ENCODE results near the gene SRRM4. TPM values are rescaled to one million over a fixed set of nuclear protein-coding genes. Genes with fewer than 3 reads are reported as not detected.

Gene SRRM4
- total and polyA plus RNA-seq, 9 donors: 0.02 TPM; not detected in 6

- no peaks in the 10 kb centered on the region for H3K36me3 ChIP-seq
- no peak overlapping the region for H3K4me3 ChIP-seq
- no peak overlapping the region for H3K27ac ChIP-seq
- 89 to 93% (median 89%) methylated on average over 10 of the region's 10 CpGs for WGBS, 3 donors
- no peaks in the 10 kb centered on the region for H3K4me1 ChIP-seq (ENCODE audit: insufficient read depth)
- DNase-seq: no peak
- intact Hi-C loops (cut with DNase I): no loop called here
- no peaks in the 10 kb centered on the region for H3K27me3 ChIP-seq
- TF ChIP-seq CTCF (IDR thresholded peaks at IDR 0.05): no peak
- TF ChIP-seq EP300 (IDR thresholded peaks at IDR 0.05): no peak
- TF ChIP-seq POLR2A (IDR thresholded peaks at IDR 0.05): no peak
- no peaks in the 10 kb centered on the region for H3K9me3 ChIP-seq
Measured at GRCh38 chr12:119130523-119130922, 149.2 kb downstream of the SRRM4 start.

GRCh38 chr12:119134284-119135072, 153.1 kb downstream of the SRRM4 start:
- intact Hi-C loops (cut with DNase I): no loop called here
- Histone ChIP-seq H3K36me3 (no peaks in the 10 kb centered on the region), H3K4me1 (ENCODE audit: insufficient read depth) (no peaks in the 10 kb centered on the region), H3K27ac (no peak overlapping the region), H3K9me3 (no peaks in the 10 kb centered on the region), H3K27me3 (no peaks in the 10 kb centered on the region), H3K4me3 (no peak overlapping the region)
- no peak for DNase-seq
- WGBS, 3 donors: 88 to 96% (median 95%) methylated on average over 3 of the region's 3 CpGs
- no peak for TF ChIP-seq POLR2A (IDR thresholded peaks at IDR 0.05)
- TF ChIP-seq CTCF (IDR thresholded peaks at IDR 0.05): no peak
- TF ChIP-seq EP300 (IDR thresholded peaks at IDR 0.05): no peak

- no peak overlapping the region for H3K4me3 ChIP-seq
- no peak overlapping the region for H3K27ac ChIP-seq
- TF ChIP-seq CTCF (IDR thresholded peaks at IDR 0.05): no peak
- no peak for TF ChIP-seq EP300 (IDR thresholded peaks at IDR 0.05)
- TF ChIP-seq POLR2A (IDR thresholded peaks at IDR 0.05): no peak
- H3K4me1 ChIP-seq (ENCODE audit: insufficient read depth): no peaks in the 10 kb centered on the region
- no peaks in the 10 kb centered on the region for H3K27me3 ChIP-seq
- H3K36me3 ChIP-seq: no peaks in the 10 kb centered on the region
- no peaks in the 10 kb centered on the region for H3K9me3 ChIP-seq
- 41 to 54% (median 52%) methylated on average over 4 of the region's 4 CpGs for WGBS, 3 donors
- intact Hi-C loops (cut with DNase I): no loop called here
- no peak for DNase-seq
Measured at GRCh38 chr12:119136811-119137410, 155.6 kb downstream of the SRRM4 start.

- no peak for DNase-seq
- Histone ChIP-seq H3K36me3 (no peaks in the 10 kb centered on the region), H3K4me3 (no peak overlapping the region), H3K4me1 (ENCODE audit: insufficient read depth) (no peaks in the 10 kb centered on the region), H3K27ac (no peak overlapping the region), H3K27me3 (no peaks in the 10 kb centered on the region), H3K9me3 (no peaks in the 10 kb centered on the region)
- intact Hi-C loops (cut with DNase I): no loop called here
- TF ChIP-seq EP300 (IDR thresholded peaks at IDR 0.05) (no peak), POLR2A (IDR thresholded peaks at IDR 0.05) (no peak), CTCF (IDR thresholded peaks at IDR 0.05) (no peak)
- 86 to 91% (median 90%) methylated on average over 2 of the region's 2 CpGs for WGBS, 3 donors
Measured at GRCh38 chr12:119139448-119139847, 158.1 kb downstream of the SRRM4 start.
